SK-N-SH (cell line): ENCODE data around the gene SLITRK5. TPM values are rescaled to one million over a fixed set of nuclear protein-coding genes. Genes with fewer than 3 reads are reported as not detected.

Source experiments
- CTCF ChIA-PET: fragments of 300-600, 350-600 bp; formaldehyde crosslinking; extraction: SDS; loops from one replicate; lab custom pipeline; 2021; lab: Yijun Ruan, JAX
- POLR2A ChIA-PET: fragments of 350-600 bp; sonication (Branson Sonifier 250); formaldehyde crosslinking; extraction: SDS; loops from one replicate; lab custom pipeline; 2020; ENCODE audit warnings: antibody characterized with exemption, inconsistent platforms; lab: Yijun Ruan, JAX
- DNase-seq: peaks from one replicate; pipeline ENCODE4 v3.0.0; 2012
- H2AFZ ChIP-seq: fragments of 200-600 bp; sonication (generic); 2 replicates; pipeline ENCODE4 v1.8.1; 2016; ENCODE audit warnings: antibody characterized with exemption, mild to moderate bottlenecking, low read depth
- H3F3A ChIP-seq: fragments of 200-600 bp; sonication (generic); replicated peaks from 2 replicates; pipeline ENCODE3; 2016; ENCODE audit warnings: antibody characterized with exemption, mild to moderate bottlenecking; ENCODE audit not compliant: insufficient read depth
- H3K27ac ChIP-seq, 2 experiments: fragments of 200-500 bp in 1 of 2; fragments of 200-600 bp in 1 of 2; sonication (Bioruptor generic) in 1 of 2; sonication (generic), shearing (Covaris generic) in 1 of 2; 2 replicates each; pipeline versions ENCODE4 v1.5.1 to v1.6.1; 2014 to 2016; ENCODE audit warnings: low read depth in 2 of 2, inconsistent platforms in 1 of 2, low read length in 1 of 2, mild to moderate bottlenecking in 1 of 2, mixed read lengths in 1 of 2
- H3K27me3 ChIP-seq: fragments of 200-600 bp; sonication (generic), shearing (Covaris generic); 2 replicates; pipeline ENCODE4 v1.6.1; 2016; ENCODE audit warnings: mixed run types; ENCODE audit not compliant: insufficient read depth
- H3K36me3 ChIP-seq, 2 experiments: fragments of 200-500 bp in 1 of 2; fragments of 200-600 bp in 1 of 2; sonication (Bioruptor generic) in 1 of 2; sonication (generic) in 1 of 2; replicated peaks in 1 of 2; 2 replicates each; pipeline versions ENCODE3 to v1.5.1; 2014 to 2016; ENCODE audit warnings: low read length in 1 of 2, mild to moderate bottlenecking in 1 of 2; ENCODE audit not compliant: insufficient read depth in 2 of 2, control insufficient read depth in 1 of 2
- H3K4me1 ChIP-seq, 2 experiments: fragments of 200-500 bp in 1 of 2; fragments of 200-600 bp in 1 of 2; sonication (Bioruptor generic) in 1 of 2; sonication (generic), shearing (Covaris generic) in 1 of 2; 2 replicates each; pipeline versions ENCODE4 v1.5.1 to v1.6.1; 2014 to 2016; ENCODE audit warnings: low read depth in 1 of 2, low read length in 1 of 2, mixed run types in 1 of 2; ENCODE audit not compliant: insufficient read depth in 2 of 2, control insufficient read depth in 1 of 2
- H3K4me2 ChIP-seq: fragments of 200-600 bp; sonication (generic), shearing (Covaris generic); 2 replicates; pipeline ENCODE4 v1.6.1; 2017; ENCODE audit warnings: mixed run types
- H3K4me3 ChIP-seq, 2 experiments: fragments of 200-500 bp in 1 of 2; fragments of 200-600 bp in 1 of 2; sonication (Bioruptor generic) in 1 of 2; sonication (generic), shearing (Covaris generic) in 1 of 2; 2 replicates each; pipeline versions ENCODE4 v1.5.1 to v1.8.1; 2014 to 2016; ENCODE audit warnings: low read depth in 2 of 2, inconsistent platforms in 1 of 2, low read length in 1 of 2, mild to moderate bottlenecking in 1 of 2, mixed read lengths in 1 of 2, moderate library complexity in 1 of 2
- H3K79me2 ChIP-seq: fragments of 200-600 bp; sonication (generic); 2 replicates; pipeline ENCODE4 v1.8.1; 2017; ENCODE audit warnings: mild to moderate bottlenecking; ENCODE audit not compliant: insufficient read depth
- H3K9ac ChIP-seq: fragments of 200-600 bp; sonication (generic); 2 replicates; pipeline ENCODE4 v1.6.1; 2017; ENCODE audit warnings: mixed run types
- H3K9me2 ChIP-seq: fragments of 200-600 bp; sonication (generic); 2 replicates; pipeline ENCODE4 v1.6.1; 2017; ENCODE audit warnings: mixed run types
- H3K9me3 ChIP-seq: fragments of 200-600 bp; sonication (generic); 2 replicates; pipeline ENCODE4 v1.6.1; 2017; ENCODE audit warnings: mixed run types, mild to moderate bottlenecking, moderate library complexity
- H4K20me1 ChIP-seq: fragments of 200-600 bp; sonication (generic); 2 replicates; pipeline ENCODE4 v1.6.1; 2017; ENCODE audit warnings: mild to moderate bottlenecking, mixed run types; ENCODE audit not compliant: insufficient read depth
- CTCF ChIP-seq: fragments of 200-600 bp; sonication (generic); IDR thresholded peaks from 2 replicates; pipeline ENCODE4 v1.6.1; 2017; ENCODE audit warnings: antibody characterized with exemption, mild to moderate bottlenecking, moderate library complexity
- ELF1 ChIP-seq: IDR thresholded peaks from 2 replicates; pipeline ENCODE4 v1.4.0; 2012
- FOSL2 ChIP-seq: IDR thresholded peaks from 2 replicates; pipeline ENCODE4 v1.4.0; 2012; ENCODE audit warnings: low read depth, mild to moderate bottlenecking, moderate library complexity, borderline replicate concordance
- GABPA ChIP-seq: IDR thresholded peaks from 2 replicates; pipeline ENCODE4 v1.4.0; 2012; ENCODE audit warnings: low read depth, mild to moderate bottlenecking
- IRF3 ChIP-seq: fragments of 150-350 bp; IDR thresholded peaks from 2 replicates; pipeline ENCODE4 v1.6.1; 2016; ENCODE audit warnings: mild to moderate bottlenecking, low read depth, low read length
- MEF2A ChIP-seq: IDR thresholded peaks from 2 replicates; pipeline ENCODE4 v1.4.0; 2012; ENCODE audit warnings: low read depth, borderline replicate concordance
- MXI1 ChIP-seq: IDR thresholded peaks from 2 replicates; pipeline ENCODE4 v1.6.1; 2012; ENCODE audit warnings: mild to moderate bottlenecking, low read depth, low read length, improper control_type of control experiment
- NRF1 ChIP-seq: IDR thresholded peaks from 2 replicates; pipeline ENCODE4 v1.6.1; 2012; ENCODE audit warnings: low read depth, mild to moderate bottlenecking, low read length
- POLR2AphosphoS5 ChIP-seq: IDR thresholded peaks from 2 replicates; pipeline ENCODE4 v1.6.1; 2012; ENCODE audit warnings: low read depth, low read length
- RCOR1 ChIP-seq: fragments of 150-350 bp; IDR thresholded peaks from 2 replicates; pipeline ENCODE4 v1.6.1; 2017; ENCODE audit warnings: antibody characterized with exemption, low read length
- REST ChIP-seq: IDR thresholded peaks from 2 replicates; pipeline ENCODE4 v1.6.1; 2012; ENCODE audit warnings: mild to moderate bottlenecking, low read depth, low read length, moderate library complexity
- RFX5 ChIP-seq: IDR thresholded peaks from 2 replicates; pipeline ENCODE4 v1.6.1; 2012; ENCODE audit warnings: mild to moderate bottlenecking, improper control_type of control experiment, low read length
- RXRA ChIP-seq: IDR thresholded peaks from 2 replicates; pipeline ENCODE4 v1.4.0; 2012; ENCODE audit warnings: low read depth, mild to moderate bottlenecking, borderline replicate concordance
- SIN3A ChIP-seq: IDR thresholded peaks from 2 replicates; pipeline ENCODE4 v1.6.1; 2012; ENCODE audit warnings: low read depth, mild to moderate bottlenecking, low read length, moderate library complexity, borderline replicate concordance
- WGBS: methylation state at CpG from one replicate; pipeline ENCODE4 v1.1.6; 2017; ENCODE audit warnings: low lambda C conversion rate; 5-methylcytosine and 5-hydroxymethylcytosine counted together
- polyA plus RNA-seq, 3 experiments: library from polyadenylated mRNA; depleted of rRNA; stranded (reverse); fragments of >200 nt; gene quantifications; 2 replicates each; pipeline ENCODE4 v1.2.3, GENCODE V29; 2012

The SLITRK5 gene
- polyA plus RNA-seq, 1 of the 3 experiments (the other 2 are of a cell fraction): not detected

- no peaks in the 10 kb centered on the region for H4K20me1 ChIP-seq
- H3K4me3 ChIP-seq: no peak overlapping the region
- ChIA-PET POLR2A (no interaction called here), CTCF (no interaction called here)
- H3K27ac ChIP-seq: no peak overlapping the region
- no peak overlapping the region for H3K4me2 ChIP-seq
- H3K4me1 ChIP-seq: no peaks in the 10 kb centered on the region
- DNase-seq: no peak
- no peaks in the 10 kb centered on the region for H3K79me2 ChIP-seq
- no peaks in the 10 kb centered on the region for H3K36me3 ChIP-seq
- no peak overlapping the region for H3K9ac ChIP-seq
- 0% methylated on average over 2 of the region's 2 CpGs for WGBS
- no peaks in the 10 kb centered on the region for H3K9me3 ChIP-seq
- TF ChIP-seq RCOR1: no peak
- TF ChIP-seq ELF1: no peak
- no peak for TF ChIP-seq GABPA
- TF ChIP-seq MXI1: no peak
- TF ChIP-seq CTCF: no peak
- no peak for TF ChIP-seq NRF1
- no peak for TF ChIP-seq FOSL2
- TF ChIP-seq RXRA: no peak
- TF ChIP-seq MEF2A: no peak
- no peaks in the 10 kb centered on the region for H3F3A ChIP-seq
- H3K9me2 ChIP-seq: no peaks in the 10 kb centered on the region
- no peaks in the 10 kb centered on the region for H3K27me3 ChIP-seq
- no peak overlapping the region for H2AFZ ChIP-seq
Observed at GRCh38 chr13:87656306-87656705, 14.9 kb upstream of the SLITRK5 start.

GRCh38 chr13:87661471-87661870 lies 9.7 kb upstream of the SLITRK5 start:
- Histone ChIP-seq H3F3A (no peaks in the 10 kb centered on the region), H3K36me3 (no peaks in the 10 kb centered on the region), H3K4me2 (no peak overlapping the region), H2AFZ (no peak overlapping the region), H3K79me2 (no peaks in the 10 kb centered on the region), H3K9me3 (no peaks in the 10 kb centered on the region), H3K27me3 (no peaks in the 10 kb centered on the region), H3K9me2 (no peaks in the 10 kb centered on the region), H4K20me1 (no peaks in the 10 kb centered on the region), H3K4me3 (no peak overlapping the region), H3K9ac (no peak overlapping the region), H3K4me1 (no peaks in the 10 kb centered on the region), H3K27ac (no peak overlapping the region)
- POLR2A ChIA-PET: no interaction called here
- CTCF ChIA-PET: no interaction called here
- TF ChIP-seq REST (no peak), ELF1 (no peak), POLR2AphosphoS5 (no peak), IRF3 (no peak), NRF1 (no peak), RFX5 (no peak), RCOR1 (no peak), SIN3A (no peak)
- no peak for DNase-seq
- 4% methylated on average over 3 of the region's 3 CpGs for WGBS
